HL-60 (cell line): ENCODE results near the gene TMTC1.

ENCODE experiments used
- DNase-seq, 2 experiments: peaks; one replicate each; pipeline ENCODE4 v3.0.0-alpha.2; 2010 to 2020; ENCODE audit warnings: low read depth in 1 of 2, low spot score in 1 of 2
- H3K27ac ChIP-seq: fragments of 250-450 bp; sonication (Bioruptor Pico); replicated peaks from 2 replicates; pipeline ENCODE4 v1.5.1; 2020; ENCODE audit warnings: mild to moderate bottlenecking, moderate library complexity
- H3K27me3 ChIP-seq: fragments of 250-450 bp; sonication (Bioruptor Pico); 2 replicates; pipeline ENCODE4 v1.5.1; 2021; ENCODE audit warnings: mild to moderate bottlenecking, moderate library complexity; ENCODE audit not compliant: insufficient read depth, poor library complexity, severe bottlenecking
- H3K4me3 ChIP-seq: replicated peaks from 2 replicates; pipeline ENCODE4 v1.5.1; 2011; ENCODE audit warnings: mild to moderate bottlenecking, control low read depth, low read length; ENCODE audit not compliant: insufficient read depth
- GABPA ChIP-seq: IDR thresholded peaks from 2 replicates; pipeline ENCODE4 v1.6.1; 2012; ENCODE audit warnings: low read depth
- POLR2AphosphoS5 ChIP-seq: IDR thresholded peaks from 2 replicates; pipeline ENCODE4 v1.6.1; 2012; ENCODE audit warnings: low read depth
- SPI1 ChIP-seq: IDR thresholded peaks from 2 replicates; pipeline ENCODE4 v1.6.1; 2012; ENCODE audit warnings: low read depth, mild to moderate bottlenecking, borderline replicate concordance
- TF ChIP-seq, protein P1 (sequence below): IDR thresholded peaks from 2 replicates; pipeline ENCODE4 v1.6.1; 2012; ENCODE audit warnings: low read depth; ENCODE audit not compliant: insufficient replicate concordance
- TF ChIP-seq, protein P2 (sequence below): IDR thresholded peaks from one replicate; pipeline ENCODE4 v1.5.1; 2011; ENCODE audit warnings: low read length, control low read depth, inconsistent platforms; ENCODE audit not compliant: insufficient read depth

TMTC1 gene

DNA sequence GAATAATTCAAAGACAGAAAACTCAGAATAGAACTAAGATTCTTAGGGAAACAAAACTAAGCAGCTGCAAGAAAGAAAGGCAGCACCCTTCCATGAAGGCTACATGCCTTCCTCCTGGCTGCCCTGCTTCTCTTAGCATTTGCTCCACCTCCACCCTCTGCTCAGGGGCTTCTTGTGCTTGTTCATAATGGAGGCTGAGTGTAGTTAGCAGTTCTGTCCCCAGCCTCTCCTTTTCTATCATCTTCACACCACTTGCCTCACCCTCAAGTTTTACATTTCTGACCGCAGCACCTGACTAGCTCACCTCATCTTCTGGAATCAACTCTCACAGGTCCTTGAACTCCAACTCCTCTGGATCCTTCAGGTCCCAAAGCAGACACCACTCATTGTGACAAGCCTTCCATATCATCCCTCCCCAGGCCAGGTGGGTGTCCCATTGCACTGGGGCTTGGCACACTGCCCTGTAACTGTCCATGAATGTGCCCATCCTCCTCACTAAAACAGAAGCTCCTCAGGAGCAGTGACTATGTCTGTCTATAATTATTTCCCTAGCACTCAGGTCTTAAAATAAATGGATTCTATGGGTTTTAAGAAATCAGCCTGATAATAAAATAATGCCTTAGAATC, 139.1 kb downstream of the TMTC1 start:
- H3K4me3 ChIP-seq = no peak overlapping the region
- DNase-seq = no peak
- TF ChIP-seq POLR2AphosphoS5 = no peak
- TF ChIP-seq, protein P1, sequence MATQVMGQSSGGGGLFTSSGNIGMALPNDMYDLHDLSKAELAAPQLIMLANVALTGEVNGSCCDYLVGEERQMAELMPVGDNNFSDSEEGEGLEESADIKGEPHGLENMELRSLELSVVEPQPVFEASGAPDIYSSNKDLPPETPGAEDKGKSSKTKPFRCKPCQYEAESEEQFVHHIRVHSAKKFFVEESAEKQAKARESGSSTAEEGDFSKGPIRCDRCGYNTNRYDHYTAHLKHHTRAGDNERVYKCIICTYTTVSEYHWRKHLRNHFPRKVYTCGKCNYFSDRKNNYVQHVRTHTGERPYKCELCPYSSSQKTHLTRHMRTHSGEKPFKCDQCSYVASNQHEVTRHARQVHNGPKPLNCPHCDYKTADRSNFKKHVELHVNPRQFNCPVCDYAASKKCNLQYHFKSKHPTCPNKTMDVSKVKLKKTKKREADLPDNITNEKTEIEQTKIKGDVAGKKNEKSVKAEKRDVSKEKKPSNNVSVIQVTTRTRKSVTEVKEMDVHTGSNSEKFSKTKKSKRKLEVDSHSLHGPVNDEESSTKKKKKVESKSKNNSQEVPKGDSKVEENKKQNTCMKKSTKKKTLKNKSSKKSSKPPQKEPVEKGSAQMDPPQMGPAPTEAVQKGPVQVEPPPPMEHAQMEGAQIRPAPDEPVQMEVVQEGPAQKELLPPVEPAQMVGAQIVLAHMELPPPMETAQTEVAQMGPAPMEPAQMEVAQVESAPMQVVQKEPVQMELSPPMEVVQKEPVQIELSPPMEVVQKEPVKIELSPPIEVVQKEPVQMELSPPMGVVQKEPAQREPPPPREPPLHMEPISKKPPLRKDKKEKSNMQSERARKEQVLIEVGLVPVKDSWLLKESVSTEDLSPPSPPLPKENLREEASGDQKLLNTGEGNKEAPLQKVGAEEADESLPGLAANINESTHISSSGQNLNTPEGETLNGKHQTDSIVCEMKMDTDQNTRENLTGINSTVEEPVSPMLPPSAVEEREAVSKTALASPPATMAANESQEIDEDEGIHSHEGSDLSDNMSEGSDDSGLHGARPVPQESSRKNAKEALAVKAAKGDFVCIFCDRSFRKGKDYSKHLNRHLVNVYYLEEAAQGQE = no peak
- TF ChIP-seq SPI1 = no peak
- TF ChIP-seq, protein P2, sequence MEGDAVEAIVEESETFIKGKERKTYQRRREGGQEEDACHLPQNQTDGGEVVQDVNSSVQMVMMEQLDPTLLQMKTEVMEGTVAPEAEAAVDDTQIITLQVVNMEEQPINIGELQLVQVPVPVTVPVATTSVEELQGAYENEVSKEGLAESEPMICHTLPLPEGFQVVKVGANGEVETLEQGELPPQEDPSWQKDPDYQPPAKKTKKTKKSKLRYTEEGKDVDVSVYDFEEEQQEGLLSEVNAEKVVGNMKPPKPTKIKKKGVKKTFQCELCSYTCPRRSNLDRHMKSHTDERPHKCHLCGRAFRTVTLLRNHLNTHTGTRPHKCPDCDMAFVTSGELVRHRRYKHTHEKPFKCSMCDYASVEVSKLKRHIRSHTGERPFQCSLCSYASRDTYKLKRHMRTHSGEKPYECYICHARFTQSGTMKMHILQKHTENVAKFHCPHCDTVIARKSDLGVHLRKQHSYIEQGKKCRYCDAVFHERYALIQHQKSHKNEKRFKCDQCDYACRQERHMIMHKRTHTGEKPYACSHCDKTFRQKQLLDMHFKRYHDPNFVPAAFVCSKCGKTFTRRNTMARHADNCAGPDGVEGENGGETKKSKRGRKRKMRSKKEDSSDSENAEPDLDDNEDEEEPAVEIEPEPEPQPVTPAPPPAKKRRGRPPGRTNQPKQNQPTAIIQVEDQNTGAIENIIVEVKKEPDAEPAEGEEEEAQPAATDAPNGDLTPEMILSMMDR = no peak
- no peak for TF ChIP-seq GABPA
- no peak overlapping the region for H3K27ac ChIP-seq
- H3K27me3 ChIP-seq = no peaks in the 10 kb centered on the region

DNA sequence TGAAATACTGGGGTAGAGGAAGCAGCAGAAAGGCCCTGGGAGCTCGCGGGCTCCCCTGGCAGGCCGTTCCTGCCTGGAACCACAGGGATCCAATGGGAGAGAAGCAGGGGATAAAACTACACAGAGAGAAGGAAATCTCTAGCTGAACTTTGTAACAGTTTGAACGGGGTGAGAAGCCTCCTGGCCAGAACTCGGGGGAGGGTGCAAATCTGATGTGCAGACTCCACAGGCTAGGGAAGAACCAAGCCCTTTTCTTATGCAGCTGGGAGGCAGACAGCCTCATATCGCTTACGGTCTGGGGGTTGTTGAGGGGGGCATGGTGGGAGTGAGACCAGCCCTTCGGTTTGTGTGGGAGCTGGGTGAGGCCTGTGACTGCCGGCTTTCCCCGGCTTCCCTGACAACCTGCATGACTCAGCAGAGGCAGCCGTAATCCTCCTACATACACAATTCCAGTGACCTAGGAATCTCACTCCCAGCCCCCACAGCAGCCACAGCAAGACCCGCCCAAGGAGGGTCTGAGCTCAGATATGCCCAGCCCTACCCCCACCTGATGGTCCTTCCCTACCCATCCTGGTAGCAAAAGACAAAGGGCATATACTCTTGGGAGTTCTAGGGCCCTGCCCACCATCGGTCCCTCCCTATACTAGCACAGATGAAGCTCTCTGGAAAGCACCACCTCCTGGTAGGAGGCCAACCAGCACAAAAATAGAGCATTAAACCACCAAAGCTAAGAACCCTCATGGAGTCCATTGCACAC, 143.0 kb downstream of the TMTC1 start:
- TF ChIP-seq, protein P2 = no peak
- TF ChIP-seq SPI1 = no peak
- no peak for TF ChIP-seq GABPA
- TF ChIP-seq, protein P1 = no peak
- no peak for TF ChIP-seq POLR2AphosphoS5
- no peak for DNase-seq
- Histone ChIP-seq H3K27me3 (no peaks in the 10 kb centered on the region), H3K27ac (no peak overlapping the region), H3K4me3 (no peak overlapping the region)

DNA sequence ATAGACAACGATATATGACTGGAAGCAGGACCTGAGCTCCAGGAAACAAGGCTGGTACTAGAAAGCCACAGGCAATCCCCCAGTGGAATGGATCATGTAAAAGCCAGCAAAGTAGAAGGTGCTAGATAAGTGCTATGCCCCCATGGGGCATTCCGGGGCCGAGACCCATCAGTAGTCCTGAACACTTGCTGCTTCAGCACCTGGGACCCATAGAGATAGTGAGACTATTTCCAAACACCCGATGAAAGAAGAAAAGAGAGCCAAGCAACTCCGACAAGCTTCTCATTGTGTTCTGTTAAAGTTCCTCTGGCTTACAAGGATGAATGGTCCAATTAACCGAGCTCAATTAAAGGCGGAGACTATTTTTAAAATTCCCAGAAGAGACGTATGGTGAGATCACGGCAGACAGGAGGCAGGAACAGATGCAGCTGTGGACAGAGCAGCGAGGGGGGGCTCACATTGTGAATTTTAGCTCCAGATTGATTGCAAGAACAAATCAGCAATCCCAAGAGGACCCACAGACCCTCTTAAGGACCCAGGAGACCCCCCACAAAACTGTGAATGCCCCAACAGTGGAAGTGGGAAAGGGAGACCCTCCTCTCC, 143.7 kb downstream of the TMTC1 start:
- H3K27ac ChIP-seq = no peak overlapping the region
- no peak for TF ChIP-seq POLR2AphosphoS5
- no peak for TF ChIP-seq GABPA
- TF ChIP-seq SPI1 = no peak
- TF ChIP-seq, protein P1 = no peak
- TF ChIP-seq, protein P2 = no peak
- no peak for DNase-seq
- no peak overlapping the region for H3K4me3 ChIP-seq
- H3K27me3 ChIP-seq = no peaks in the 10 kb centered on the region
